ENCODE measurements around the gene PAK2. TPM values are rescaled to one million over a fixed set of nuclear protein-coding genes. Genes with fewer than 3 reads are reported as not detected.
"Not testable (repeated sequence)": the region's sequence is repeated elsewhere in the genome, so short reads cannot be mapped to it uniquely, and the experiment has no call there.

The PAK2 gene
- total and polyA plus RNA-seq, 4 experiments from 2014 or later, result 29.1 to 97.4 (median 59.9) TPM

DNA sequence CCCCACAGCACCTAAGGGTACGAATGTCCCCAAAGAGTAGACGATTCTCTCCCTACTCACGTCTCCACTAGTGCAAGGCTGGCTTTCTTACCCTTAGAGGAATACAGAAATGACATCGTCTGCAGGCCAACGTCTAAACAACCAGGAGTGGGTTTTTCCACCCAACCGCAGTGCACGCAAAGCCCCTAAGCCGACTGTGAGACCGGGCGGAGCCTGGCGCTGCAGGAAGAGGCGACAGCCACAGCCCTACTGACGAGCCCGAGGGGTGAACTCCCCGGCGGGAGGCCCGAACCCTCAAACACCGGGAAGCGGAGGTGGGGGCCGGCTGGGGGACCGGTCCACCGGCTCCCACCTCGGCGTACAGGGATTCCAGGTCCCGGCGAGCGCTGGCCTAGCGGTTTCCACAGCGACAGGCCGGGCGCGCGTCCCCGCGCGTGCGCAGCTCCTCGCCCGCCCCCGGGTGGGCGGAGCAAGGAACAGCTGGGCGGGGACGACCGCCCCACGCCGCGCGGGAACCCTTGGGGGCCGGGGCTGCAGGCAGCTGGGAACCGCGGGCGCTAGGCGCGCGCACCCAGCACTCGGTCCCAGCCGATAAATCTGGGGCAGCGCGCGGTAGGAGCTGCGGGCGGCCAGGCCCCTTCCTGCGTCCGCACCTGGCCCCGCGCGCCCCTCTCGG, 27.7 kb upstream of the PAK2 start, which contains the start of the genes CEP19 and PIGX:
Gene CEP19 (minus strand): TSS at position 413 of the 676 bp plus-strand sequence. CDS start 3,593 bp downstream, outside the sequence.
Gene PIGX (plus strand): TSS at position 540 of the 676 bp plus-strand sequence.
- Histone ChIP-seq H3K9me3 (ENCODE audit: control insufficient read depth in 1 of 2, low read length in 2 of 2) (no peaks in the 10 kb centered on the region), H3K36me3 (ENCODE audit: insufficient read depth, low read length) (no peaks in the 10 kb centered on the region), H3K4me3 (ENCODE audit: low read length in 2 of 2) (peak within 1 kb of the TSS; percentile 68 to 87), H3K4me1 (ENCODE audit: insufficient read depth, low read length) (peaks cover 21% of the 10 kb centered on the region), H3K27ac (ENCODE audit: low read depth, low read length) (peak within 1 kb of the TSS; percentile 99), H3K27me3 (ENCODE audit: insufficient read depth, low read length) (no peaks in the 10 kb centered on the region)
- peak; percentile 93 to 98 (median 96) for DNase-seq
- Mint-ChIP-seq H3K27ac (peak within 1 kb of the TSS; percentile 93 to 100 (median 99)), H3K36me3 (peaks cover 5 to 7% of the 10 kb centered on the region in 2 donors), H3K27me3 (no peaks in the 10 kb centered on the region), H3K4me3 (peak within 1 kb of the TSS; percentile 85 to 98 (median 96)), H3K4me1 (peaks cover 12 to 33% (median 24%) of the 10 kb centered on the region in 4 donors), H3K9me3 (no peaks in the 10 kb centered on the region)
- POLR2A ChIA-PET (ENCODE audit: partially characterized antibody), result interaction anchor here (0.5 to 3.6 kb wide), 19 partner anchors 14 to 394 kb away, joined by 3 to 59 read pairs (median 4); partner anchors contain the start of genes DYNLT2B, FBXO45, NCBP2 and NRROS
- CTCF ChIA-PET (ENCODE audit: partially characterized antibody), result interaction anchor here (1.3 to 1.9 kb wide), 2 partner anchors 80 to 103 kb away, joined by 3 to 9 read pairs; no protein-coding TSS in a partner anchor
- intact Hi-C loops (cut with micrococcal nuclease), result loop anchor here (1.0 kb wide), 4 partner anchors 27 to 280 kb away; partner anchors contain the start of genes NCBP2, PAK2 and UBXN7

DNA sequence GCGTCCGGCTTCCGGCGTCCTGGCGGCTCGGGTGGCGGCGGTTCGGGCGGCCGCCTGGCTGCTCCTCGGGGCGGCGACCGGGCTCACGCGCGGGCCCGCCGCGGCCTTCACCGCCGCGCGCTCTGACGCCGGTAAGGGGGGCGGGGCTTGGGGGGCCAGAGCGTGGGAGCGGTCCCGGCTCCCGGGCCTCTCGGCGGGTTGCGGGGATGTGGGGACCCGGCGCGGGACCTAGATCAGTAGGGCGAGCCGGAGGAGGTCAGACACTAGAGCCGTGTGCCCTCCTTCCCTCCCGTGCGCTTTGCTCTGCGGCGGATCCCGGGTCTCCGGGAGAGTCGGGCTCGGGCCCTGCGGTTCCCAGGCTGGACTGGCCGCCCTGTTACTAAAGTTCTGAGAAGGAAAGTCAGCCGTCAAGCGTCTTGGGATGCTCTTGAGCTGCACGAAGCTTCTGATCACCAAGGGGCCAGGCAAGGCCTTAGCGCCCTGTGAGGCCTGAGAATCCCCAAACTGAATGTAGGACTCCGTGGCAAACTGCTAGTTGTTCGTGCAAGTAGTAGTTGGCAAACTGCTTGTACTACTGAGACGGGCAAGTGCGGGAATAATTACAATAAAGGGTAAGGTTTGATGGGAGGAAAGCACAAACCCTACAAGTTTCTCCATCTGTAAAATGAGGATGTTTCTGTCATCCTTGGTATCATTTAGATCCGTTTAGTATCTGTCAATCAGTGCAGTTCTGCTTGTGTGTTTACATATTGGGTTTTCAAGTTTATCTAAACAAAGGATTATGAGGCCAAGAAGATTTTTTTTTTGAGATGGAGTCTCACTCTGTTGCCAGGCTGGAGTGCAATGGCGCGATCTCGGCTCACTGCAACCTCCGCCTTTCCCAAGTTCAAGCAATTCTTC, 26.9 kb upstream of the PAK2 start:
- Mint-ChIP-seq H3K9me3 (no peaks in the 10 kb centered on the region), H3K27ac (peak overlapping the region; percentile 90 to 97 (median 93)), H3K27me3 (no peaks in the 10 kb centered on the region), H3K4me3 (peak overlapping the region; percentile 74 to 88 (median 84)), H3K4me1 (peaks cover 14 to 33% (median 24%) of the 10 kb centered on the region in 4 donors), H3K36me3 (peaks cover 5 to 7% of the 10 kb centered on the region in 2 donors)
- H3K4me3 ChIP-seq (ENCODE audit: low read length in 2 of 2), result peak overlapping the region; percentile 7 to 68
- no peaks in the 10 kb centered on the region for H3K27me3 ChIP-seq (ENCODE audit: insufficient read depth, low read length)
- no peaks in the 10 kb centered on the region for H3K9me3 ChIP-seq (ENCODE audit: control insufficient read depth in 1 of 2, low read length in 2 of 2)
- CTCF ChIA-PET (ENCODE audit: partially characterized antibody), result interaction anchor here (1.2 to 1.9 kb wide), 3 partner anchors 28 to 104 kb away, joined by 3 to 9 read pairs (median 5); partner anchors contain the start of gene PAK2
- peak in 1 of 5 donors; percentile 73 for DNase-seq
- peak overlapping the region; percentile 99 for H3K27ac ChIP-seq (ENCODE audit: low read depth, low read length)
- peaks cover 21% of the 10 kb centered on the region for H3K4me1 ChIP-seq (ENCODE audit: insufficient read depth, low read length)
- intact Hi-C loops (cut with micrococcal nuclease), result loop anchor here (1.0 kb wide), 4 partner anchors 27 to 280 kb away; partner anchors contain the start of genes NCBP2, PAK2 and UBXN7
- POLR2A ChIA-PET (ENCODE audit: partially characterized antibody), result interaction anchor here (0.6 to 3.6 kb wide), 17 partner anchors 13 to 395 kb away, joined by 3 to 59 read pairs (median 5); partner anchors contain the start of genes DYNLT2B, FBXO45, NCBP2 and PAK2
- no peaks in the 10 kb centered on the region for H3K36me3 ChIP-seq (ENCODE audit: insufficient read depth, low read length)

DNA sequence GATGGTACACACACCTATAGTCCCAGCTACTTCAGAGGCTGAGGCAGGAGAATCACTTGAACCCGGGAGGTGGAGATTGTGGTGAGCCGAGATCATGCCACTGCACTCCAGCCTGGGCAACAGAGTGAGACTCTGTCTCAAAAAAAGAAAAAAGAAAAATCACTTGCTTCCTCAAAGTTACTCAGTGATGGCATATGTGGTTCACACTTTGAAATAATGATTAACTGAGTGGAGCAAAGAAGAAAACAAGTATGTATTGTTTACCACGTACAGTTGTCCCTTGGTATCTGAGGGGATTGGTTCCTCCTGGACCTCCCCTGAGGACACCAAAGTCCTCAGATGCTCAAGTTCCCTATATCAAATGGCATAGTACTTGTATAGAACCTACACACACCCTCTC, 22.5 kb upstream of the PAK2 start:
- H3K9me3 ChIP-seq (ENCODE audit: control insufficient read depth in 1 of 2, low read length in 2 of 2); intact Hi-C loops (cut with micrococcal nuclease); H3K27me3 ChIP-seq (ENCODE audit: insufficient read depth, low read length); H3K4me3 ChIP-seq (ENCODE audit: low read length in 2 of 2); H3K27ac ChIP-seq (ENCODE audit: low read depth, low read length); H3K36me3 ChIP-seq (ENCODE audit: insufficient read depth, low read length); H3K9me3 Mint-ChIP-seq; DNase-seq; H3K4me3 Mint-ChIP-seq; H3K27me3 Mint-ChIP-seq: not testable (repeated sequence)
- H3K4me1 ChIP-seq (ENCODE audit: insufficient read depth, low read length), result peaks cover 11% of the 10 kb centered on the region
- ChIA-PET CTCF (ENCODE audit: partially characterized antibody) (interaction anchor here (0.5 to 0.9 kb wide), 2 partner anchors 32 to 35 kb away, joined by 3 read pairs; no protein-coding TSS in a partner anchor), POLR2A (ENCODE audit: partially characterized antibody) (interaction anchor here (3.0 kb wide), 1 partner anchor 23 kb away, joined by 12 read pairs; the partner anchor contains the start of gene PAK2)
- Mint-ChIP-seq H3K36me3 (peaks cover 17 to 25% of the 10 kb centered on the region in 2 donors), H3K4me1 (peaks cover 6 to 15% (median 11%) of the 10 kb centered on the region in 4 donors), H3K27ac (peak overlapping the region in 1 of 7 donors; percentile 18)

DNA sequence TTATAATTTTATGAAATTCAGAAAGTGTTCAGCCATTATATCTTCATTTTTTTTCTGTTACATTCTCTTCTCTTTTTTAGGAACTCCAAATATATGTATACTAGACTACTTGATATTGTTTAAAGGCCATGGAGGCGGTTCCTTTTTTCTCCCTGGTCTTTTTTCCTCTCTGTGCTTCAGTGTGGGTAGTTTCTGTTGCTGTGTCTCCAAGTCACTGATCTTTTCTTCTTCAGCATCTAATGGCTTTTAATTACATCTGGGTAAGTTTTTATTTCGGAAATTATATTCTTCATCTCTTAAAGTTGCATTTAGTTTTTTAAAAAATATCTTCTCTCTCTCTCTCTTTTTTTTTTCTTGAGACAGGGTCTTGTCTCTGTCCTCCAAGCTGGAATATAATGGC, 18.6 kb upstream of the PAK2 start:
- H3K27ac ChIP-seq (ENCODE audit: low read depth, low read length), result no peak overlapping the region
- Mint-ChIP-seq H3K9me3 (no peaks in the 10 kb centered on the region), H3K36me3 (peaks cover 24 to 38% of the 10 kb centered on the region in 2 donors), H3K4me3 (no peak overlapping the region), H3K27me3 (no peaks in the 10 kb centered on the region), H3K27ac (peak overlapping the region in 1 of 7 donors; percentile 37), H3K4me1 (peaks cover 0 to 5% (median 2%) of the 10 kb centered on the region in 4 donors)
- H3K4me3 ChIP-seq (ENCODE audit: low read length in 2 of 2), result no peak overlapping the region
- H3K4me1 ChIP-seq (ENCODE audit: insufficient read depth, low read length), result no peaks in the 10 kb centered on the region
- intact Hi-C loops (cut with micrococcal nuclease), result no loop called here
- POLR2A ChIA-PET (ENCODE audit: partially characterized antibody), result no interaction called here
- H3K27me3 ChIP-seq (ENCODE audit: insufficient read depth, low read length), result no peaks in the 10 kb centered on the region
- CTCF ChIA-PET (ENCODE audit: partially characterized antibody), result no interaction called here
- H3K9me3 ChIP-seq (ENCODE audit: control insufficient read depth in 1 of 2, low read length in 2 of 2), result no peaks in the 10 kb centered on the region
- peaks cover 7% of the 10 kb centered on the region for H3K36me3 ChIP-seq (ENCODE audit: insufficient read depth, low read length)
- DNase-seq, result no peak

DNA sequence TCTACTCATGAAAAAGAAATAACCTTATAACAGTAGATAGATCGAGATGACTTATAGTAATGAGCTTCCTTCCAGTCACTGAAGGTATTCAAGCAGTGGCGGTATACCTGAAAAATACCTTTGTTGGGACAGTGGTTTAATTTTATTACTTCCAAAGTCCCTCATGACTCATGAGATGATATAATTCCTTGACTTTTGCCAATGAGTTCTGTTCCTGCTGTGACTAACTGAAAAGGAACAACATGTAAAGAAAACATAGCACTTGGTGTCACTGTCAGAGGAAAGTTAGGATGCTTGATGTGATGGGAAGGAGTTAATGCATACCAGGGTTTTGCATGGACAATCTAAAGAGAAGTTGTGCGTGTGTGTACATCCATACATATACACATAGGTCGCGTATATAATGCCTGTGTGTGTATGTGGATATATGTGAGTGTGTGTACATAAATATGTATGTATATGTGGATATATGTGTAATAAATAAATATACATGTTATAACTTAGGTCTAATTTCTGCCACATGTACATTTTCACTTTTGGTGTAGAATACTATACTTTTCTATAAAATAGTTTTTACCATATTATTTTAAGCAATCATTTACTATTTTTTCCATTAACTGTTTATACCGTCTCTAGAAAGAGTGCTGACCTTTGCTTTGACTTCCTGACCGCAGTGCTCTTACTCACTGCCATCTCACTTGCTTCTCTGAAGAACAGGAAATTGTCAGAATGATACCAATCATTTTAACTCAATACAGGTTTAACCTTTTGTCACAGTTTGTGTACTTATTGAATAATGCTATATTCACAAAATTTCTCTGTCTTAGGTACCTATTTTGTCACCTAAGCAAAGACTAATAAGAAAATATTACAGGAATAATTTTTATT, 12.6 kb upstream of the PAK2 start:
- Histone ChIP-seq H3K4me1 (ENCODE audit: insufficient read depth, low read length) (peaks cover 19% of the 10 kb centered on the region), H3K4me3 (ENCODE audit: low read length in 2 of 2) (no peak overlapping the region), H3K27ac (ENCODE audit: low read depth, low read length) (no peak overlapping the region), H3K36me3 (ENCODE audit: insufficient read depth, low read length) (peaks cover 7% of the 10 kb centered on the region), H3K27me3 (ENCODE audit: insufficient read depth, low read length) (no peaks in the 10 kb centered on the region), H3K9me3 (ENCODE audit: control insufficient read depth in 1 of 2, low read length in 2 of 2) (no peaks in the 10 kb centered on the region)
- CTCF ChIA-PET (ENCODE audit: partially characterized antibody), result interaction anchor here (1.5 kb wide), 1 partner anchor 42 kb away, joined by 4 read pairs; no protein-coding TSS in a partner anchor
- POLR2A ChIA-PET (ENCODE audit: partially characterized antibody), result interaction anchor here (1.6 to 2.4 kb wide), 2 partner anchors 13 to 14 kb away, joined by 10 to 14 read pairs; partner anchors contain the start of genes CEP19, PAK2 and PIGX
- Mint-ChIP-seq H3K27ac (peak overlapping the region in 4 of 7 donors; percentile 13 to 53 (median 44)), H3K4me1 (peaks cover 11 to 31% (median 19%) of the 10 kb centered on the region in 4 donors), H3K9me3 (no peaks in the 10 kb centered on the region), H3K4me3 (peak overlapping the region in 2 of 8 donors; percentile 11 to 36), H3K36me3 (peaks cover 18% of the 10 kb centered on the region in 2 donors), H3K27me3 (no peaks in the 10 kb centered on the region)
- intact Hi-C loops (cut with micrococcal nuclease), result no loop called here
- DNase-seq, result peak in 3 of 5 donors; percentile 13 to 52 (median 16)

DNA sequence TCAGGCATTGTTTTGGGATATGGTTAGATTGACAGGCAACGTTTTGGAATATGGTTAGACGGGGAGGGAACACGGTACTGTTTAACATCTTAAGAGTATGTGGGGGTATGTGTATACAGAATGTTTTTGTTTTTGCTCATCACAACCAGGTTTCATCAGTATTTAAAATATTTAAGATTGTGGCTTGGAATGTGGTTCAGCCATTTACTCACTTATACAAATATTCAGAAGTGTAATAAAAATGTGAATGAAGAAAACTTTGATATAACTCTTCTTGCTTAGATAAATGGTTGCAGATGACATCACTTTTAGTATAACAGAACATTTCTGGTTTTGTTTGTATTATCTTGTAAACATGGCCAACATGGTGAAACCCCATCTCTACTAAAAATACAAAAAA, 3.9 kb upstream of the PAK2 start:
- no peaks in the 10 kb centered on the region for H3K36me3 ChIP-seq (ENCODE audit: insufficient read depth, low read length)
- peaks cover 6% of the 10 kb centered on the region for H3K4me1 ChIP-seq (ENCODE audit: insufficient read depth, low read length)
- Mint-ChIP-seq H3K27ac (no peak overlapping the region), H3K4me3 (no peak overlapping the region), H3K36me3 (peaks cover 6 to 8% of the 10 kb centered on the region in 2 donors), H3K27me3 (no peaks in the 10 kb centered on the region), H3K4me1 (peaks cover 4 to 18% (median 8%) of the 10 kb centered on the region in 4 donors), H3K9me3 (no peaks in the 10 kb centered on the region)
- ChIA-PET POLR2A (ENCODE audit: partially characterized antibody) (interaction anchor here (0.6 kb wide), 1 partner anchor 197 kb away, joined by 3 read pairs; no protein-coding TSS in a partner anchor), CTCF (ENCODE audit: partially characterized antibody) (interaction anchor here (0.8 kb wide), 1 partner anchor 16 kb away, joined by 3 read pairs; no protein-coding TSS in a partner anchor)
- no peaks in the 10 kb centered on the region for H3K9me3 ChIP-seq (ENCODE audit: control insufficient read depth in 1 of 2, low read length in 2 of 2)
- H3K27ac ChIP-seq (ENCODE audit: low read depth, low read length), result no peak overlapping the region
- intact Hi-C loops (cut with micrococcal nuclease), result no loop called here
- DNase-seq, result no peak
- H3K4me3 ChIP-seq (ENCODE audit: low read length in 2 of 2), result no peak overlapping the region
- no peaks in the 10 kb centered on the region for H3K27me3 ChIP-seq (ENCODE audit: insufficient read depth, low read length)
